ACHN (cell line): ENCODE data around the gene PTPRG.
"Not testable (repeated sequence)": the region's sequence is repeated elsewhere in the genome, so short reads cannot be mapped to it uniquely, and the experiment has no call there.

ENCODE experiments used
- DNase-seq: peaks from one replicate; pipeline ENCODE4 v3.0.0-alpha.2; 2015
- in situ Hi-C: cut with HindIII; loops from 2 replicates; pipeline ENCODE4 v1.10.0; 2017; ENCODE audit warnings: low sequenced_read_pairs, low pct_ligation_motif_present, low pct_unique_long_range_greater_than_20kb

Gene PTPRG

DNA sequence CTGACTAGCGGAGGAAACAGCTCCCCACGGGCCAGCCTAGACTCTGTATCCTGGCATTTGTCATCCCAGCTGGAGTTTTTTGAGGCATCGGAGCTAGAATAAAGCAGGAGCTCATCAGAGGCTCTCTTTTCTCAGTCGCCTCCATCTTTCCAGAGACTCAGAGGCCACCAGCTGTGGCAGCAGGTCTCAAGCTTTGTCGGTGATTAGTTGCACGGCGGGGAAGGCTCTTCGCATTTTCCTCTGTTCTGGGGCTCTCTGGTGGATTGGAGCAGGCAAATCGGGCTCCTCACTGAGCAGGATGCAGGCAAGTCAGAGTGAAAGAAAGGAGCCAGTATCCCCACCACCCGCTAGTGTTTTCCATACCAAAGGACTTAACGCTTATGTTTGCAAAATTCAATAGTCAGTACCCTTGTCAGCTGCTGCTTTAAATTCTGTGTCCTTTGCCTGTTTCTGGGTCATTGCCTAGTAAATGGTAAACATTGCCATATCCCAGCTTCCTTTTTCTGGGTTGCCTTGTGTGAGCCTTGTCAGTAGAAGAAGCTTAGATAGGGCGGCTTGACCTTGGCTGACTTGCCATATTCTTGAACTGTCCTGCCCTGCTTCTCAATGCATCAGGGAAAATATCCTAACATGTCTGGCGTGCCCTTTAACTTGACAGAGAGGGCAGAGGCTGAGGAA lies 127.1 kb downstream of the PTPRG start:
- in situ Hi-C loops, result no loop called here
- no peak for DNase-seq

- in situ Hi-C loops, result no loop called here
- DNase-seq, result no peak
These were observed 128.6 kb downstream of the PTPRG start for GRCh38 chr3:61690016-61690415.

- DNase-seq, result no peak
- in situ Hi-C loops, result no loop called here
These were observed 130.1 kb downstream of the PTPRG start for GRCh38 chr3:61691466-61691865.

DNA sequence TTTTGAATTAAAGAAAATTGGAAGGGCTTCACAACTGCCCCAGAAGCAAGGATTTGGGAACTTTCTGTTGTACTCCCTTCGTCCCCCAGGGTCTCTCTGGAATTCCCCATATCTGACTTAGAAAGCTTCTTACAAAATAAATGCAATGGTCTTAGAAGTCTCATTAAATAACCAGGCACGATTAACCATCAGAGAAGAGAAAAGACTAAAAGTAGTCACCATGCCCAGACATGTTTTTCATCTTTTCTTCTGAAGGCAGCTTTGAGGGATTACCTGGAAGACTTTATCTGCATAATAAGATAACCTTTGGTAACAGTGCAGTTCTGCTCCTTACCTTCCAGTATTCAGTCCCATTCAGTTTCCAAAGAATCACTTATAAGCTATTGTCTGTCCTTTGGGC lies 135.9 kb downstream of the PTPRG start:
- in situ Hi-C loops, result no loop called here
- DNase-seq, result no peak

DNA sequence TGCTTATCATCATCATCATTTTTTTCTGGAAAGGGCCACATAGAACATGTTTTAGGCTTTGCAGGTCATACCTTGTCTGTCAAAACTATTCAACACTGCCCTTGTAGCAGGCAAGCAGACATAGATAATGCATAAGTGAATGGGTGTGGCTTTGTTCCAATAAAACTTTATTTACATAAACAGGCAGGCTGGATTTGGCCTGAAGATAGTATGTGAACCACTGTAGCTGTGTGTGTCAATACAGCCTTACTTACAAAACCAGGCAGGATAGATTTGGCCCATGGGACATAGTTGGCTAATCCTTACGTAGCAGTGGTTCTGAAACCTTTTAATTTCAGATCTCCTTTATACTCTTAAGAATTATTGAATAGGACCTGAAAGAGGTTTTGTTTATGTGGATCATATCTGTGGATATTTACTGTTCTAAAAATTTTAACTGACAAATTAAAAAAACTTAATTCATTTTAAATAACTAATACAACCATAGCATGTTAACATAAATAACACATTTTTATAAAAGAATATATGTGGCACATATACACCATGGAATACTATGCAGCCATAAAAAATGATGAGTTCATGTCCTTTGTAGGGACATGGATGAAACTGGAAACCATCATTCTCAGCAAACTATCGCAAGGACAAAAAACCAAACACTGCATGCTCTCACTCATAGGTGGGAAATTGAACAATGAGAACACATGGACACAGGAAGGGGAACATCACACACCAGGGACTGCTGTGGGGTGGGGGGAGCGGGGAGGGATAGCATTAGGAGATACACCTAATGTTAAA lies 137.1 kb downstream of the PTPRG start:
- in situ Hi-C loops, result not testable (repeated sequence)

DNA sequence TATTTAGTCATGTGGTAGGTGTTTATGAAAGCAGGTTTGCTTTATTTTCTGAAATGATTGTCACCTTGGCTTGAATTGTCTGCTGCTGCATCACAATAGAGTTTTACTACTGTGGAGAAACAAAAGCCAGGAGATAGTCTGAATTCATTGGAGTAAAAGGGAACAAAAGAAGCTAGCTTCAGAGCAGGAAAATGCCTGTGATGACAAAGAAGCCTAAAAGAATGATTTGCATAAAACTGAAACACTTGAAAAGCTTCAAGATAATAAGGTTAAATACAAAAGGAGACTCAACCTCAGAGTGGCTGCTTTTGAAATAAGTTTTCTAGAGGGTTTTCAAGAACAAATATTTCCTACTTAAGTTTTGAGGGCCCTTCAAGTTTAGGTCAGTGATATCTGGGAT lies 138.3 kb downstream of the PTPRG start:
- in situ Hi-C loops, result no loop called here

More for the DNA sequence above, 137.1 kb downstream of the PTPRG start:
- DNase-seq, result not testable (repeated sequence)

DNA sequence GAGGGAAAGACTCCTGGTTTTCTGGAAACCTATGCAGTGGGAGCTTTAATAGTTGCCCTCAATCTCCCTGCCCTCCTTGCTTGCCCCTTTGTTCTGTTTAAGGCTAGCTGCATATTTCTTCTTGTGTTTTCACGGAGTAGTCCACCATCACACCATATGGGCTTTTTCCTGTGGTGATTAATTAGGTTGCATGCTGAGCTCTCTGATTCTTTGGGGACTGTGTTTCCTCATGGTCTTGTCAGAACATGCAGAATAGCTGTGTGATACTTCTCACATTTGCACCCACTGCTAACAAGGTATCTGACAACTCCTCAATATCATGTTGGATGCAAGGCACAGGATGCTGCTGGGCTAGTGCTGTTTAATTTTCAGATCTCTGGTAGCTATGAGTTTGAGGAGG lies 139.6 kb downstream of the PTPRG start:
- DNase-seq, result no peak
- in situ Hi-C loops, result no loop called here

More for the DNA sequence above, 138.3 kb downstream of the PTPRG start:
- DNase-seq, result no peak

- in situ Hi-C loops, result no loop called here
- no peak for DNase-seq
These were observed 141.1 kb downstream of the PTPRG start for GRCh38 chr3:61702453-61702852.

GRCh38 chr3:61704807-61705206 lies 143.4 kb downstream of the PTPRG start:
- in situ Hi-C loops, result no loop called here

GRCh38 chr3:61707492-61707891 lies 146.1 kb downstream of the PTPRG start:
- DNase-seq, result no peak
- in situ Hi-C loops, result no loop called here

More at GRCh38 chr3:61704807-61705206, 143.4 kb downstream of the PTPRG start:
- DNase-seq, result no peak

DNA sequence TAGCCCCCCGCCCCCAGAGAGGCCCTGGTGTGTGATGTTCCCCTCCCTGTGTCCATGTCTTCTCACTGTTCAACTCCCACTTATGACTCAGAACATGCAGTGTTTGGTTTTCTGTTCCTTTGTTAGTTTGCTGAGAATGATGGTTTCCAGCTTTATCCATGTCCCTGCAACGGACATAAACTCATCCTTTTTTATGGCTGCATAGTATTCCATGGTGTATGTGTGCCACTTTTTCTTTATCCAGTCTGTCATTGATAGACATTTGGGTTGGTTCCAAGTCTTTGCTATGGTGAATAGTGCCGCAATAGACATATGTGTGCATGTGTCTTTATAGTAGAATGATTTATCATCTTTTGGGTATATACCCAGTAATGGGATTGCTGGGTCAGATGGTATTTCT lies 149.5 kb downstream of the PTPRG start:
- in situ Hi-C loops, DNase-seq: not testable (repeated sequence)

GRCh38 chr3:61714225-61714624 lies 152.9 kb downstream of the PTPRG start:
- in situ Hi-C loops, result no loop called here
- no peak for DNase-seq

- no peak for DNase-seq
- in situ Hi-C loops, result no loop called here
These were observed 154.6 kb downstream of the PTPRG start for GRCh38 chr3:61715886-61716527.

DNA sequence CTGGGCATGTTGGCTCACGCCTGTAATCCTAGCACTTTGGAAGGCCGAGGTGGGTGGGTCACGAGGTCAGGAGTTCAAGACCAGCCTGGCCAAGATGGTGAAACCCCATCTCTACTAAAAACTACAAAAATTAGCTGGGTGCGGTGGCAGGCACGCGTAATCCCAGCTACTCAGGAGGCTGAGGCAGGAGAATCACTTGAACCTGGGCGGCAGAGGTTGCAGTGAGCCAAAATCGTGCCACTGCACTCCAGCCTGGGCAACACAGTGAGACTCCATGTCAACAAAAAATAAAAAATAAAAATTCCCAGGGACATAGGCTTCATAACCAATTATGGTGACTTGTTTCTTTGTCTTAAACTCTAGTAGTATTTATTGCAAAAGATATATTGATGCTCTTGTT lies 155.3 kb downstream of the PTPRG start:
- in situ Hi-C loops, DNase-seq: not testable (repeated sequence)

GRCh38 chr3:61718565-61718964 lies 157.2 kb downstream of the PTPRG start:
- no peak for DNase-seq
- in situ Hi-C loops, result no loop called here

GRCh38 chr3:61719278-61719977 lies 158.1 kb downstream of the PTPRG start:
- in situ Hi-C loops, result no loop called here
- no peak for DNase-seq

- no peak for DNase-seq
- in situ Hi-C loops, result no loop called here
These were observed 161.7 kb downstream of the PTPRG start for GRCh38 chr3:61723038-61723437.

DNA sequence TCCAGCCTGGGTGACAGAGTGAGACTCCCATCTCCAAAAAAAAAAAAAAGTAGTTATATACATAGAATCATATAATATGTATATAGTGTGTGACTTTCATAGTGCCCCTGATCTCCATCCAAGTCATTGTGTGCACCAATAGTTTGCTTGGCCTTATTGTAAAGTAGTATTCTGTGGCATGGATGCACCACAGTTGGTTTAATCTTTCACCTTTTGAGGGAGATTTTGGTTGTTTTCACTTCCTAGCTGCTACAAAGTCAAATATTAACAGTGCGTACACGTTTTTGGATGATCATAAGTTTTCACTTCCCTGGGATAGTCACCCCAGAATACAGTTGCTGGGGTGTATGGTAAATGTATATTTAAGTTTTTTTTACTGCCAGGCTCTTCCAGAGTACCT lies 162.8 kb downstream of the PTPRG start:
- DNase-seq, result no peak
- in situ Hi-C loops, result no loop called here

DNA sequence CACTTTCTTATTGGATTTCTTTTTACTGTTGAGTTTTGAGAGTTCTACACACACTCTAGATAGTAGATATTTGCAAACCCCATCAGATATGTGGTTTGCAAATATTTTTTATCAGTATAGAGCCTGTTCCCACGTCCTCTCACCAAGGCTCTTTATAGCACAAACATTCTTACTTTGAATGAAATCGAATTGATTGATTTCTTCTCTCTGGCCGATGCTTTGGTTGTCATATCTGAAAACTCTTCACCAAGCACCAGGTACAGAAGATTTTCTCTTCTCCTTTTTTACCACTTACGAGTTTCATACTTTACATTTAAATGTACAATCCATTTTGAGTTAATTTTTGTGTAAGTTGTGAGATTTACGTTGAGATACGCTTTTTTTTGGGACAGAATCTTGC lies 163.4 kb downstream of the PTPRG start:
- DNase-seq, result no peak
- in situ Hi-C loops, result no loop called here
